HG02642 (cell line): ENCODE data around the gene TMEM143.
"Not testable (repeated sequence)": the region's sequence is repeated elsewhere in the genome, so short reads cannot be mapped to it uniquely, and the experiment has no call there.

Source experiments
- ATAC-seq: cut with Tn5 transposase; IDR thresholded peaks from one replicate; pipeline ENCODE4 v1.9.1; 2021; ENCODE audit warnings: mild to moderate bottlenecking; ENCODE audit not compliant: unreplicated experiment, poor library complexity

Gene TMEM143

DNA sequence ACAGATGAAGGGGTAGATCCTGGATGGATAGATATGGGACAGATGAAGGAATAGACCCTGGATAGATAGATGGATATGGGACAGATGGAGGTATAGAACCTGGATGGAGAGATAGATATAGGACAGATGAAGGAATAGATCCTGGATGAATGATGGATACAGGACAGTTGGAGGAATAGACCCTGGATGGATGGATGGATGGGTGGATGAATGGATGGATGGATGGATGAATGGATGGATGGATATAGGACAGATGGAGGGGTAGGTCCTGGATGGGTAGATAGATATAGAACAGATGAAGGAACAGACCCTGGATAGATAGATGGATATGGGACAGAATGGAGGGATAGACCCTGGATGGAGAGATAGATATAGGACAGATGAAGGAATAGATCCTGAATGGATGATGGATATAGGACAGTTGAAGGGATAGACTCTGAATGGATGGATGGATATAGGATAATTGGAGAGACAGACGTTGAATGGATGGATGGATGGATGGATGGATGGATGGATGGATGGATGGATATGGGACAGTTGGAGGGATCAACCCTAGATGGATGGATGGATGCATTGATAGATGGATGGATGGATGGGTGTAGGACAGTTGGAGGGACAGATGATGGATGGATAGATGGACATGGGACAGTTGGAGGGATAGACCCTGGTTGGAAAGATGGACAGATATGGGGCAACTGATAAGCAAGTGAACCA lies 61.7 kb downstream of the TMEM143 start:
- ATAC-seq: no peak

DNA sequence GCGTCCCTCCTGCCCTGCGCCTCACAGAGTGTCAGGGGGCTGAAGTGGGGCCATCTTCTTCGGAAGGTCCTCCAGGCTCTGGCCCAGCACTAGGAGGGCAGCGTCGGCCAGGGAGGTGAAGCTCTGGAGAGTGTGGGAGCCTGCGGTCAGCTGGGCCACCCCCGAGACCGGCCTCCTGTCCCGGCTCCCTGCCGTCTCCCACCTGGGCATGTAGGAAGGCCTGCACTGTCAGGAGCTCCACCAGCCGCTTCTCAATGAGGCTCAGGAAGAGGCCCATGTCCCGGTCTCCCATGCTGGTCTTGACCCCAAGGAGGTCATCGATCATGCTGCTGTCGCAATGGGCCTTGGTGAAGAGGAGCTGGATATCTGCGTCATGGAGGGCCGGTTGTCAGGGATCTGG lies 65.8 kb downstream of the TMEM143 start:
- ATAC-seq: no peak

DNA sequence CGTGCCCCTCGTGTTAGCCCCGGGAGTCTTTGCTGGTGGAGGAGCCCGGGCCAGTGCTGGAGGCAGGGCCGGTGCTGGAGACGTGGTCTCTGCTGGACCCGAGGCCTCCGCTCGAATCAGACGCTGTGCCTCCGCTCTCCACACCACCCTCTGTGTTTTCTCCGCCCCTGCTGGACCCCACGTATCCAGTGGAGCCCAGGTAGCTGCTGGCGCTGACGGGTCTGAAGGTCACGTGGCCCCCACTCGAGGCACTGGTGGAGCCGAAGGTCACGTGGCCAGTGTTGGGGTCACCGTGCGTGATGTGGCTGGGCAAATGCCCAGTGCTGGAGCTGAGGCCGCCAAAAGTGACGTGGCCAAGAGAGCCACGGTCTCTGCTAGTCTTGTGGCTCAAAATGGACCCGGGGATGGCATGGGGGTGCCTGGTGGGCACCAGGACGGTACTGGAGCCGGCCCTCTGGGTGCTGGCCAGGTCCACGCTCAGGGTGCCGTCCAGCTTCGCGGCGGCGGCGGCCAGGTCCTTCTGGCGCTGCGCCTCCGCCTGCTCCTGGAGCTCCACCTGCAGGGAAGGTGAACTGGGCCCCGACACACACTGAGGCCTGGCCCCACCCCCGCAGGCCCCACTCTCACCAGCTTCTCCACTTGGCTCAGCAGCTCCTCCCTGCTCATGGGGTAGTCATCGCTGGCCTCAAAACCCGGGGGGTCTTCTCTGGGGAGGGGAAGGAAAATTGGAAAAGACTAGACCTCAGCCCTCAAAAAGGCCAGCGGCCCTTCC lies 66.6 kb downstream of the TMEM143 start:
- no peak for ATAC-seq

DNA sequence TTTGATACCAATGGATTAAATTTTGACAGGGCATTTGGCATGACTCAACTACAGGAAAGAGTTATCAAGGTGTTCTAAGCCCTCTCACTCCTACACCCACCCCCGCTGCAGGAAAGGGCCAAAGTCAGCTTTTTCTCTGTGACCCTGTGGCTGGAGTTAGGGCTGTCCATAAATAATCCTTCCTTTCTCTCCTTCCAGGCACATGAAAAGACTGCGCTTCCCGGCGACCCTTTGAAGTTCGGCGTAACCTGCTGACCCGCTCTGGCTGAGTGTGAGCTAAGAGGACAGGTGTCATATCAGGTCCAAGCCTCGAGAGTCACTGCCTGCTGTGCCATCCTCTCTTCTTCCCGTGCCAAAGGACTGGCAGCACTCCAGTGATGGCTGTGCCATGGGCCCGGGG lies 68.3 kb downstream of the TMEM143 start:
- ATAC-seq: no peak

DNA sequence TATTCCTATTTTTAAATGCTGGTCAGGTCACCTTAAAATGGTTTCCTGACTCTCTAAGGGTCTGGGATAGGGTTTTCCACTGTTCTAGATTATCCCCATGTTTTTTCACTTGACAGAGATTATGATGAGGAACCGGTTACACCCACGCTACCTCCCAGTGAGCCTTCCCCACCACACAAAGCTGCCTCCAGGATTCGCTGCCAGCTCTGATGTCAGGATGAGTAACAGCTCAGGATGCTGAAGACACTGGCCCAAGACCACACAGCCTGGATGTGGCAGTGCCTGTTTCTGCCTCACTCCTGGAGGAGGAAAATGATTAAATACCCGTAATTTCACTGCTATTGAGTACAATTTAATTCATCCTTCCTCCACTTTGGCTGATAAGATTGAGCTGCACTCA lies 70.9 kb downstream of the TMEM143 start:
- ATAC-seq: no peak

DNA sequence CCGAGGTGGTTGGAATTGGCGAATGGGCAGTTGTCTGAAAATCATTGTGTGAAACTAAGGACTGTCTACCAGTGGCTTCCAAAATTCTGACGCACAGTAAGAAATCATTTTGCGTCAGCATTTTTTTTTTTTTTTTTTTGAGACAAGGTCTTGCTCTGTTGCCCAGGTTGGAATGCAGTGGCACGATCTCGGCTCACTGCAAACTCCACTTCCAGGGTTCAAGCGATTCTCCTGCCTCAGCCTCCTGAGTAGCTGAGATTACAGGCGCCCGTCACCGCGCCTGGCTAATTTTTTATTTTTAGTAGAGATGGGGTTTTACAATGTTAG lies 72.3 kb downstream of the TMEM143 start:
- not testable (repeated sequence) for ATAC-seq

DNA sequence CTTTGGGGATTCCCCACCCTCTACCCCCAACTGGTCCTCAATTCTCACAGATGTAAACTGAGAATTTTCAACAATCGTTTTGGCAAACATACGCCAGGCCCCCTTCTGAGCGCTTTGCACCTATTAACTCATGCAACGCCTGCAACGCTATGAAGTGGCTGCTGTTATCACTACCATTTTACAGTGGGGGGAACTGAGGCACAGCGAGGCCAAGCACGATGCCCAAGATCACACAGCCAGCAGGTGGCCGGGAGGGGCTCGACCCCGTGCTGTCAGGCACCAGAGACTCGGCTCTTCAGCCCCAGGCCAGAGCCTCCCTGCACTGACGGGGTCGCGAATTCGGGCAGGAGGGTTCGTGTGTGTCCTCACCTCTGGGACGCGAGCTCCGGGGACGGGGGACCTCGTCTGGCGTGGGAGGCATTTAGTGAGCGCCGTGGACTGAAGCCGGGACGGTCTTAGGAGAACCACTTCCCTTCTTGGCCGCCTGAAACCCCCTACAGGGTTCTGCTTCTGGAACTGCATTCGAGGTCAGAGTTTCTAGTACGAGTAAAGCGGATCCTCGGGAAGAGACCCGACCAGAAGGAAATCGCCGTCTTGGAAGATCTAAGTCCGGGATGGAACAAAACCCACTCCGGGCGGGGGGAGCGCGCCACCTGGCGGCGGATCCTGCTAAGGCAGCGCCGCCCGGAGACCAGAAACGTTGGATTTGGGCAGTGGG lies 72.8 kb downstream of the TMEM143 start:
- no peak for ATAC-seq

DNA sequence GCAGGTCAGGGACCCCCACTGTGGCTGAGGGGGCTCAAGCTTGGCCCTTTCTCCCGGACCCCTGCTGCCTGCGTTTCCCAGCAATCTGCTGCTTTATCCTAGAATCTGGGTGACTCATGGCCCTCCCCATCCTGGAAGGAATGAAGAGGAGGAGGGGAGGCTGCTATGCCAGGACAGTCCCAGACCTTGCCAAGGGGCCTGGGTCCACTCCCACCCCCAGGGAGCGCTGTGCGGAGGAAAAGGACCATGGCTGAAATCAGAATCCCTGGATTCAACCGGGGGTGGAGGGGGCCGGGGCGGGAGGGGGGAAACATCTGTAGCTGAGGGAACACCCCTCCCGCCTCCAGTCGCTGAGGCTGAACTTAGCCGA lies 73.4 kb downstream of the TMEM143 start:
- ATAC-seq: no peak

DNA sequence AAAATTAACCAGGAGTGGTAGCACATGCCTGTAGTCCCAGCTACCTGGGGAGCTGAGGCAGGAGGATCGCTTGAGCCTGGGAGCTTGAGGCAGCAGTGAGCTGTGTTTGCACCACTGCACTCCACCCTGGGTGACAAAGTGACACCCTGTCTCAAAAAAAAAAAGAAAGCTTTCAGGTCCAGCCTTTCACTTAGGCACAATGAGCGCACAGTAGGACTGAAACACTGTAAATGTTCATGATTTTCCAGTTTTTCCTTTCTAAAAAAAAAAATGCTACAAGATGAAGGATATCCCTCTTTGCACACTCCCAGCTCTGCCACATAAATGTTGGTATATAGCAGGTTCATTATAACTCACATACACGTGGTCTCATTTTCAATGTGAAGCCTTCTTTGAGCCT lies 76.0 kb downstream of the TMEM143 start:
- no peak for ATAC-seq

DNA sequence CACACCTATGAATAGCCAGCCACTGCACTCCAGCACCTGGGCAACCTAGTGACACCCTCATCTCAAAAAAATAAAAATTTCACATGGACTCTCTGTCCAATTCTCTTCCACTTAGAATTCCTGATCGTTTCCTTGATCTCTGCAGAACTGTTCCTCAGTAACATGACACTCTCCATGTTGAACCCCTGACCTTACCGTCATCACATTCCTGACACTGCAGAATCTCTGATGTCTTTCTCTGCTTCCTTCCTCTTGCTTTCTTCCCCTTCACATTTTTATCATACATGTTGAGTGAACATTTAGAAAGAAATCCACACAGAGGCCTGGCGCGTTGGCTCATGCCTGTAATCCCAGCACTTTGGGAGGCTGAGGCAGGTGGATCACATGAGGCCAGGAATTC lies 78.8 kb downstream of the TMEM143 start:
- no peak for ATAC-seq

DNA sequence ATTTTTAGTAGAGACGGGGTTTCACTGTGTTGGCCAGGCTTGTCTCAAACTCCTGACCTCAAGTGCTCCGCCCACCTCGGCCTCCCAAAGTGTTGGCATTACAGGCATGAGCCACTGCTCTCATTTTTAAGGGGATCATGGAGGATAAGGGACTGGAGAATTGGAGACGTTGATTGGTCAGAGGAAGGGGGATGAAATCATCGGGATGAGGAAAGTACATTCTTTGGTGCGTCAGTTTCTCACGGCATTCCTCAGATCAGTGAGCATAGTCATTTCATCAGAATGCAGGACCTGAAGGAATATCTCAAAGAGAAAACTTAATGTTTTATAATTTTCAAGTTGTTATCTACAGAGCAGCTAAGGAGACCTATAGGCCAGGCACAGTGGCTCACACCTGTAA lies 79.8 kb downstream of the TMEM143 start:
- ATAC-seq: no peak
